ENCODE measurements around the gene NLRP5.
A peak's percentile ranks its signal among the peaks of the same experiment; 100 is the strongest.
"Not testable (repeated sequence)": the region's sequence is repeated elsewhere in the genome, so short reads cannot be mapped to it uniquely, and the experiment has no call there.

Gene NLRP5

DNA sequence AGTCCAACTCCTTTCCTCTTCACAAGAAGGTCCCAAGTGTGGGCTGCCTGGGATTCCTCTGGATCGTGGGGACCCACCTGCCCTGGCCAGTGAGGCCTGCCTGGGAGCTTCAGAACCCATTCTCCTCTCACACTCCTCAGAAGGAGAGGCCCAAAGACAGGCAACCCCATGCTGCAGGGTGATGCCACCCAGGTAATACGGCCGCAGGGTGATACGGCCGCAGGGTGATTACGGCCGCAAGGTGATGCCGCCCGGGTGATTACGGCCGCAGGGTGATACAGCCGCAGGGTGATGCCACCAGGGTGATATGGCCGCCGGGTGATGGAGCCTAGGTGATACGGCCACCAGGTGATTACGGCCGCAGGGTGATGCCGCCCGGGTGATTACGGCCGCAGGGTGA is 111.7 kb downstream of the NLRP5 start:
- not testable (repeated sequence) for H3K4me3 Mint-ChIP-seq; H3K9me3 Mint-ChIP-seq; DNase-seq (ENCODE audit: low spot score); H3K4me1 Mint-ChIP-seq (ENCODE audit: low read depth); H3K27me3 Mint-ChIP-seq (ENCODE audit: low read depth); H3K27ac Mint-ChIP-seq
- peaks cover 27% of the 10 kb centered on the region for H3K36me3 Mint-ChIP-seq (ENCODE audit: low read depth)

DNA sequence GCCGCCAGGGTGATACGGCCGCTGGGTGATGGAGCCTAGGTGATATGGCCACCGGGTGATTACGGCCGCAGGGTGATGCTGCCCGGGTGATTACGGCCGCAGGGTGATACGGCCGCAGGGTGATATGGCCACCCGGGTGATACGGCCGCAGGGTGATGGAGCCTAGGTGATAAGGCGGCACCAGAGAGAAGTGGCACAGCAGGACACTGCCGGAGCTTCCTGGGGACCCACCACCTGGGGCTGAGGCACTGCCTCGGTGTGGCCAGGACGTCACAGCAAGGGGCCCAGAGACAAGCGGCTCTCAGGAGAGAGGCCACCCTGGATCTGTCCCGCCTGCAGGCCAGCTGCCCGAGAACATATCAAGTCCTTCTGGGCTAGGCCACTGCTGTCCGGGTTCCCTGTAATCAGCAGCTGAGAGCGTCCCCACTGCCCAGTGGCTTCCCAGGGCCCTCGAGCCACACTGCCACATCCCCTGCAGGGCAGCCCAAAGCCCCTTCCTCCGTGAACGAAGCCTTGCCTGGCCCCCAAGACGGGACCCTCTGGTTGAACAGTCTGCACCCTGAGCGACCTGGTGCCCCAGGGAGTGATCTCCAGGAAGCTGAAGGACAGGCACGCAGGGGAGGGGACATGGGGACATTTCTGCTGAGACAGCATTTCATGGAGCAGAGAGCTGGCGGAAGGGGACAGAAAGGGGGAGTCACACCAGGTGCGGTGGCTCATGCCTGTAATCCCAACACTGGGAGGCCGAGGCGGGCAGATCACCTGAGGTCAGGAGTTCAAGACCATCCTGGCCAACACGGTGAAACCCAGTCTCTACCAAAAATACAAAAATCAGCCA is 112.4 kb downstream of the NLRP5 start:
- Mint-ChIP-seq H3K27ac (no peak overlapping the region), H3K4me1 (ENCODE audit: low read depth) (no peaks in the 10 kb centered on the region), H3K27me3 (ENCODE audit: low read depth) (no peaks in the 10 kb centered on the region), H3K36me3 (ENCODE audit: low read depth) (peaks cover 21% of the 10 kb centered on the region), H3K4me3 (no peak overlapping the region), H3K9me3 (no peaks in the 10 kb centered on the region)
- no peak for DNase-seq (ENCODE audit: low spot score)

DNA sequence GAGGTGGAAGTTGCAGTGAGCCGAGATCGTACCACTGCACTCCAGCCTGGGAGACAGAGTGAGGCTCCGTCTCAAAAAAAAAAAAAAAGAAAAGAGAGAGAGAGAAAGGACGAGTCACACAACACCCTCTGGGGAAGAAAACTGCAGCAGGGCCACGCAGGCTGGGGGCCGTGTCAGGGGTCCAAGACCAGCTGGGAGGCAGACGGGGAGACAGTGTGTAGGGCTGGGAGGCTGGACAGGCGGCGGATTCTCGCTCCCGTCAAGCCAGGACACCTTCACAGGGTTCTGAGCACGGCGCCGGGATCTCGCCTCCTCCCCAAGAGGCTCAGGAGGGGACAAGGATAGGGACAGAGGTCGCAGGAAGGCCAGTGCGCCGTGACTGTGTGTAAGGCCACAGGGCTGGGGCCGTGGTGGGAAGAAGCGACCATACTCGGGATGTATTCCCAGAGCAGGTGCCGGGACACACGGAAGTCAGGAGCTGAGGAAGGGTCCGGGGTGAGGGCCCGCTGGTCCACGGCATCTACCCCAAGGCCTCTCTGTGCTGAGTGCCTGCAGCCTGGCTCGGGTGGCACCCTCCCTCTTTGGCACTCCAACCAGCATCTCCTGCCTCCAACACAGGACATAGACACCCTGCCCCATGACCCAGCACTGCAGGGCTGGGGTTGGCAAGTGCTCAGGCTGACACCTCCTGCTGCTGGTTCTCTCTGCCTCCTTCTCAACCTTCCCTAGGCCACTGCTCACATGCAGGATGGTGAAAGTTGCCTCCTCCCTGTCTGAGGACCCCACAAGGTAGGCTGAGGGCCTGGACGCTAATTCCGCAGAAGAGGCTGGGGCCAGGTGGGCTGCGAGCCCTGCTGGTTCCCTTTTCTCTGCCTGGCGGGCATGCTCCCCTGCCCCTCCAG is 113.3 kb downstream of the NLRP5 start:
- DNase-seq (ENCODE audit: low spot score) = no peak
- Mint-ChIP-seq H3K9me3 (no peaks in the 10 kb centered on the region), H3K4me3 (no peak overlapping the region), H3K27ac (no peak overlapping the region), H3K4me1 (ENCODE audit: low read depth) (no peaks in the 10 kb centered on the region), H3K36me3 (ENCODE audit: low read depth) (peaks cover 17% of the 10 kb centered on the region), H3K27me3 (ENCODE audit: low read depth) (no peaks in the 10 kb centered on the region)

DNA sequence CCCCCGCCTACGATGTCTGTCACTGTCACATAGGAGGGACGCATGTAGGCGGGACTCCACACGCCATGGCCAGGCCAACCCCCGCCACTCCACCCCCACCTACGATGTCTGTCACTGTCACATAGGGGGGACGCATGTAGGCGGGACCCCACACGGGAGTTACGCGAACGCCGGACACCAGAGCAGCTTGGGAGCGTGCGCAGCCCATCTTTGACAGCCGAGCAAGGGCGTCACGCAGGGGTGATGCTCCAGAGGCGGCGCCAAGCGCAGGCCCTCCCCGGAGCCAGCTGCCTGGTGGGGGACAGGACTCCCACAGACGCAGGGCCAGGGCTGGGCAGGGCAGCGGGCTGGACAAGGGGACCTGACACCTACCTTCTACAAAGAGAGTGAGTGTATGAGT is 114.5 kb downstream of the NLRP5 start:
- no peak overlapping the region for H3K4me3 Mint-ChIP-seq
- peaks cover 8% of the 10 kb centered on the region for H3K4me1 Mint-ChIP-seq (ENCODE audit: low read depth)
- peaks cover 8% of the 10 kb centered on the region for H3K36me3 Mint-ChIP-seq (ENCODE audit: low read depth)
- H3K27me3 Mint-ChIP-seq (ENCODE audit: low read depth) = no peaks in the 10 kb centered on the region
- H3K27ac Mint-ChIP-seq = no peak overlapping the region
- no peak for DNase-seq (ENCODE audit: low spot score)
- no peaks in the 10 kb centered on the region for H3K9me3 Mint-ChIP-seq

DNA sequence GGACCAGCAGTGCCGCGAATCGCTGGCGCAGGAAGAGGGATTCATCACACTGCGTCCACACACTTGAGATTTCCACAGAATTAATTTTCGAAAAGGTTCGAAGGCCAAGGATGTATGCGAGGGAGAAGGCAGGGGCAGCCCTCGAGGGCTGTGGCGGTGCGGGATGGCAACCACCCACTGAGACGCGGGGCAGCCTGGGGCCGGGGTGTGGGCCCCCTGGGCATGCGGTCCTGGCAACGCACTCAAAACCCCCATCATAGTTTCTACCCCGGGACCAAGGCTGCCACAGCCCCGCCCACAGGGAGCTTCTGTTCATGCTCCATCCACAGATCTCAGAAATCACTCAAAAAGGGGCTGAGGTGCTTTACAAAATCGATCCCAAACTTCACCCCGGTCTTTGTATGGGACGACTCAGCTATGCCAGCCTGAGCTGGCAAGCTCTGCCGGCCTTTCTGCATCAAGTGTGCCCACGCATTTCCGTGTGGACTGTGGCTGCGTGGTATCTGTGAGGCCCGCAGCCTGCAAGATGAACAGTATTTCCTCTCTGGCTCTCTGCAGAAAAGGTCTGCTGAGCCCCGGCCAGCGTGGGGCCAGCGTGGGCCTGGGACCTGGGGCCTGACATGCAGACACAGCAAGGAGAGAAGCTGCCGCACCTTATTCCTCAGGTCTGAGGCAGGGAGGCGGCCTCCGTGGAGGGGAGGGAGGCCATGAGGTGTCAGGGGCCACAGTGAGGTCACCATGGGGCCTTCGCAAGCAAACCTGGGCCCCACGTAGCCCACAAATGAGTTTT is 115.4 kb downstream of the NLRP5 start:
- H3K27ac Mint-ChIP-seq = no peak overlapping the region
- no peak overlapping the region for H3K4me3 Mint-ChIP-seq
- H3K9me3 Mint-ChIP-seq = no peaks in the 10 kb centered on the region
- DNase-seq (ENCODE audit: low spot score) = no peak
- no peaks in the 10 kb centered on the region for H3K27me3 Mint-ChIP-seq (ENCODE audit: low read depth)
- peaks cover 9% of the 10 kb centered on the region for H3K36me3 Mint-ChIP-seq (ENCODE audit: low read depth)
- H3K4me1 Mint-ChIP-seq (ENCODE audit: low read depth) = peaks cover 8% of the 10 kb centered on the region

DNA sequence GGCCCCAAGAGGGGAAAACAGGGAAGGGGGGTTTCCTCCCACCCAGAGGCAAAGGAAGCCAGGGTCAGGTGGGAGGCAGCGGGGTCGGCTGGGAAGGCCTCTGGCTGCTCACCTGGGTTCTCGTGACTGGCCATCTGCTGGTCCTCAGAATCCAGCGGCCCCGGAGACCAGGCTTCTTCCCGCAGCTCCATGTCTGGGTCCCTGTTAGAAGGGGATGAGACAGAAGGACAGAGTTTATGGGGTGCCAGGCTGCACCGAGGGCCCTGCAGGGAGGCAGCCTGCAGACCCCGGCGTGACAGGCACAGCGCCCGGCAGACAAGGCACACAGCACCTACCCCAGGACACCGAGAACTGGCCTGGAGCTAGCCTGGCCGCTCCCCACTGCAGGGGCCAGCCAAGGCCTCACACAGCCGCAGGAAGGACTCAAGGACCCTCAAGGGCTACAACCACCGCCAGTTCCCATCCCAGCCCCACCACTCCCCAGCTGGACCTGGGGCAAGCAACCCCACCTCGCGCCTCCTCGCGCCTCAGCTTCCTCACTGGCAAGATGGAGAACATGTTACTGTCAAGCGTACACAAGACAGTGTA is 116.5 kb downstream of the NLRP5 start:
- Mint-ChIP-seq H3K36me3 (ENCODE audit: low read depth) (peaks cover 9% of the 10 kb centered on the region), H3K4me3 (no peak overlapping the region), H3K4me1 (ENCODE audit: low read depth) (peaks cover 11% of the 10 kb centered on the region), H3K27ac (no peak overlapping the region), H3K27me3 (ENCODE audit: low read depth) (no peaks in the 10 kb centered on the region), H3K9me3 (no peaks in the 10 kb centered on the region)
- no peak for DNase-seq (ENCODE audit: low spot score)

DNA sequence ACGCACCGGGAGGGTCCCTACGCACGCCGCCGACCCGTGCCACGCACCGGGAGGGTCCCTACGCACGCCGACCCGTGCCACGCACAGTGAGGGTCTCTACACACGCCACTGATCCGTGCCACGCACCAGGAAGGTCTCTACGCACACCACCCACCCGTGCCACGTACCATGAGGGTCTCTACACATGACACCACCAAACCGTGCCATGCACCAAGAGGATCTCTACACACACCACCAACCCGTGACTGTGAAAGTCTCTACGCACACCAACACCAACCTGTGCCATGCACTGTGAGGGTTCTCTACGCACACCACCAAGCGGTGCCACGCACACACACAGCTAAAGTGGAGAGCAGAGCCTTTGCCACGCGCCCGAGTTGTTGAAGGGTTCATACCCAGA is 117.8 kb downstream of the NLRP5 start:
- peaks cover 11% of the 10 kb centered on the region for H3K4me1 Mint-ChIP-seq (ENCODE audit: low read depth)
- H3K4me3 Mint-ChIP-seq = no peak overlapping the region
- H3K9me3 Mint-ChIP-seq = no peaks in the 10 kb centered on the region
- no peak for DNase-seq (ENCODE audit: low spot score)
- no peak overlapping the region for H3K27ac Mint-ChIP-seq
- H3K27me3 Mint-ChIP-seq (ENCODE audit: low read depth) = no peaks in the 10 kb centered on the region
- peaks cover 6% of the 10 kb centered on the region for H3K36me3 Mint-ChIP-seq (ENCODE audit: low read depth)

DNA sequence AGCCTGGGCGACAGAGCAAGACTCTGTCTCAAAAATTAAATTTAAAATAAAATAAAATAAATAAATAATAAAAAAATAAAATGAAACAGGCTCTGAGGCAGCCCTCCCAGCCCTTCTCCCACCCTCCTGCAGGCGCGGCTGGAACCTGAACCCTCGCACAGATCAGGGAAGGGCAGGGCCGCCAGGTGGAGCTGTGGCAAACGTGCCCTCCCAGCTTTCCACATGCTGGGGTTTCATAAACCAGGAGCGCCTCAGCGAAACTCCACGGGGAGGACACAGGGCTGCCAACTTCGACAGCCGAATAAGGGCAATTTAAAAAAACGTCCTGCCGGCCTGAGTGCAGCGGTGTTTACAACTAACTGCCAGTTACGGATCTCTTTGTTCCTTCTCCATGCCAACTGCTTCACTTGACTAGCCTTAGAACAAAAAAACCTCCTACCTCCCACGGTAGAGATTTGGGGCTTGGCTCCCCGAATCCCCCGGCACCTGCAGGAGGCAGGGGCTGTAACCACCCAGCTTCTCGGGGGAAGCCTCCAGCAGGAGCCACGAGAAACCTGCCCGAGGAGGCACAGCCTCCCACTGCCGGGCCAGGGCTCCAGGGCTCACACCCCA is 118.6 kb downstream of the NLRP5 start:
- H3K36me3 Mint-ChIP-seq (ENCODE audit: low read depth) = peaks cover 6% of the 10 kb centered on the region

DNA sequence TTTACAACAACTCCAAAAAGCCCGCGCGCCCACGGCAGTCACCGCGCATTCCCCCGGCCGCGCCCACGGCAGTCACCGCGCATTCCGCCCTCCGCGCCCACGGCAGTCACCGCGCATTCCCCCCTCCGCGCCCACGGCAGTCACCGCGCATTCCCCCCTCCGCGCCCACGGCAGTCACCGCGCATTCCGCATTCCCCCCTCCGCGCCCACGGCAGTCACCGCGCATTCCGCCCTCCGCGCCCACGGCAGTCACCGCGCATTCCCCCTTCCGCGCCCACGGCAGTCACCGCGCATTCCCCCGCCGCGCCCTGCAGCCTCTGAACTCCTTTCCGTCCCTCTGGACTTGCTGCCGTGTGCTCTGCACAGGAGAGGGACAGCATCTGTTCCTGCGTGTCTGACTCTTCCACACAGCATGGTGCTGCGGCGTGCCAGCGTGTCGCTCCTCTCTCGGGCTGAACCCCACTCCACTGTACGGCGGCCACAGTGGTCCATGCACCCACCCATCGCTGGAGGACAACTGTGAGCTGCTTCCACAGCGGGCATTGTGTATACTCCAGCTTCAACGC is 119.3 kb downstream of the NLRP5 start:
- not testable (repeated sequence) for H3K9me3 Mint-ChIP-seq; DNase-seq (ENCODE audit: low spot score); H3K4me3 Mint-ChIP-seq; H3K27ac Mint-ChIP-seq; H3K36me3 Mint-ChIP-seq (ENCODE audit: low read depth); H3K27me3 Mint-ChIP-seq (ENCODE audit: low read depth)
- peaks cover 11% of the 10 kb centered on the region for H3K4me1 Mint-ChIP-seq (ENCODE audit: low read depth)

More for the DNA sequence above, 118.6 kb downstream of the NLRP5 start:
- Mint-ChIP-seq H3K27ac (no peak overlapping the region), H3K4me1 (ENCODE audit: low read depth) (peaks cover 11% of the 10 kb centered on the region), H3K27me3 (ENCODE audit: low read depth) (no peaks in the 10 kb centered on the region), H3K9me3 (no peaks in the 10 kb centered on the region), H3K4me3 (no peak overlapping the region)
- DNase-seq (ENCODE audit: low spot score) = peak; percentile 32

DNA sequence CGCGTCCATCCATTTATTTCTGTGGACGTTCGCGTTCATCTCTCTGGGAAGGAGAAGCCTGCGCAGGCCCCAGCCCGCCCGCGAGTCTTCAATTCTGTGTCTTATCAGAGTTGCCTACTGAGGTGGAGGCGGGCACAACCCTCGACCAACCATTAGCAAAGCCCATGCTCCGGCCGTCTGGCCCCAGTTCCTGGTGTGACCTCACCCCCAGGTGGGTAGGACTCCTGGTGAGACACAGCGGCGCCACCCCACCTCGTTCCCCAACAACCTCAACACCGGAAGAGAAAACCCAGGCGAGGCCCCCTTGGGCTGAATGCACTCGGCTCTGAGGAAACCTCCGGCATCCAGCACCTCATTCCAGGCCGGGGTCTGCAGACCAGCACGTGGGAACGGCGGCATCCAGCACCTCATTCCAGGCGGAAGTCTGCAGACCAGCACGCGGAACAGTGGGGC is 119.8 kb downstream of the NLRP5 start:
- Mint-ChIP-seq H3K9me3 (no peaks in the 10 kb centered on the region), H3K27ac (no peak overlapping the region), H3K27me3 (ENCODE audit: low read depth) (no peaks in the 10 kb centered on the region), H3K4me3 (no peak overlapping the region), H3K36me3 (ENCODE audit: low read depth) (peaks cover 5% of the 10 kb centered on the region), H3K4me1 (ENCODE audit: low read depth) (peaks cover 11% of the 10 kb centered on the region)
- no peak for DNase-seq (ENCODE audit: low spot score)

DNA sequence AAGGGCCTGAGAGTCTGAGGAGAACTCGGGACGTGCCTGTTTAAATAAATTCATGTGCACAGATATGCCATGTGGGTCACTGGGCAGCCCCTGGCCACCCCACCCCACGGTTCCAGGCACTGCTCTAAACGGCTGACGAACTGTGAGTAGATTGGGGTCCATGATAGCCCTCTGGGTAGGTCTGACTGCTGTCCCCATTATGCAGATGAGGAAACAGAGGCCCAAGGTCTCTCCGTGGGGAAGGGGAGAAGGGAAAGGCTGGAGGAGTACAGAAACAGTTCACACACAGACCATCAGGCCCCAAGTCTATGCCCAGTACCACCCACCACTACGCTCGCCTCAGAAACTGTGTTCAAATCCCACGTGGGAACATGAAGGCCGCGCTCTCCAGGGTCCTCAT is 120.4 kb downstream of the NLRP5 start:
- H3K4me1 Mint-ChIP-seq (ENCODE audit: low read depth) = peaks cover 15% of the 10 kb centered on the region
- no peaks in the 10 kb centered on the region for H3K27me3 Mint-ChIP-seq (ENCODE audit: low read depth)
- no peak overlapping the region for H3K27ac Mint-ChIP-seq
- H3K9me3 Mint-ChIP-seq = no peaks in the 10 kb centered on the region
- no peak overlapping the region for H3K4me3 Mint-ChIP-seq
- DNase-seq (ENCODE audit: low spot score) = no peak
- H3K36me3 Mint-ChIP-seq (ENCODE audit: low read depth) = peaks cover 2% of the 10 kb centered on the region

DNA sequence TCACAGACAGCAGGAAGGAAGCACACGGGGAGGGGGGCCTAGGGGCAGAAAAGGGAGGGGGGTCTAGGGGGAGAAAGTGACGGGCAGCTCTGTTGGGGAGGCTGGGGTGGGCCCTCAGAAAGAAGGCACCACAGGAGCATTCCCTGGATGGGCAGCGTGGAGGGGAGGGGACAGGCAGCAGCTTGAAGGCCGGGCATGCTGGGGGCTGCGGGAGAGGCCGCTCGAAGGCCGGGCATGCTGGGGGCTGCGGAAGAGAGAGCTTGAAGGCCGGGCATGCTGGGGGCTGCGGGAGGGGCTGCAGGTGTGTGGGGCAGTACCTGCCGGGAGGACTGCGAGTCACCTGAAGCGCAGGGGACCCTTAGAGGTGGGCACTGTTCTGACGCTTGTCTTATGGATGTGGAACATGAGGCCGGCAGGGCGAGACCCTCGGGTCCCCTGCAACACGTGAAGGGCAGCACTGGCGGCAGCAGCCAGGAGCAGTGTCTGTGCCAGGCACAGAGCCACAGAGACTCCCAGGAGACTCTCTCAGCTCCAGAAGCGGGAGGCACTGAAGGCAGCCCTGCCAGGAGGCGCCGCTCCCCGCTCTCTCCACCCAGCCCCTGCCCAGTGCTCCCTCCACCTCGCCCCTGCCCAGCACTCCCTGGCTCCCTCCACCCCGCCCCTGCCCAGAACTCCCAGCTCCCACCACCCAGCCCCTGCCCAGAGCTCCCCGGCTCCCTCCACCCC is 121.2 kb downstream of the NLRP5 start:
- DNase-seq (ENCODE audit: low spot score) = no peak
- Mint-ChIP-seq H3K4me3 (no peak overlapping the region), H3K36me3 (ENCODE audit: low read depth) (peaks cover 2% of the 10 kb centered on the region), H3K27ac (no peak overlapping the region), H3K4me1 (ENCODE audit: low read depth) (peaks cover 22% of the 10 kb centered on the region), H3K27me3 (ENCODE audit: low read depth) (no peaks in the 10 kb centered on the region), H3K9me3 (no peaks in the 10 kb centered on the region)

Measured in T-helper 2 cell treated with Interferon-gamma antibody and Interleukin-4, amounts not matched to agents 5 μg/mL and 100 μg/mL, for 36 hours (primary cell).